RWPE1 (cell line): Measurements from ENCODE around the gene IRF2.

Experiments used
- CTCF ChIA-PET: fragments of 350-600 bp; sonication (Branson Sonifier 250); formaldehyde crosslinking; extraction: SDS; loops from one replicate; lab custom pipeline; 2021; lab: Yijun Ruan, JAX
- POLR2A ChIA-PET: fragments of 400-600 bp; formaldehyde crosslinking; extraction: SDS; loops from one replicate; lab custom pipeline; 2020; ENCODE audit warnings: antibody characterized with exemption; ENCODE audit not compliant: low non-redundant PET; lab: Yijun Ruan, JAX
- DNase-seq: peaks from one replicate; pipeline ENCODE4 v3.0.0; 2012; ENCODE audit warnings: low spot score
- H3K27ac ChIP-seq: fragments of 450-650 bp; 2 replicates; pipeline ENCODE4 v1.5.1; 2017
- CTCF ChIP-seq: fragments of 450-650 bp; conservative IDR thresholded peaks from 2 replicates; pipeline ENCODE4 v1.5.1; 2017; ENCODE audit warnings: low read depth, mild to moderate bottlenecking

IRF2 gene

GRCh38 chr4:184369871-184370270 lies 104.5 kb downstream of the IRF2 start:
- CTCF ChIA-PET = no interaction called here
- no peak overlapping the region for H3K27ac ChIP-seq
- no peak for DNase-seq
- no peak for TF ChIP-seq CTCF
- POLR2A ChIA-PET = no interaction called here

GRCh38 chr4:184368731-184369130 lies 105.6 kb downstream of the IRF2 start:
- DNase-seq = no peak
- ChIA-PET POLR2A (no interaction called here), CTCF (no interaction called here)
- H3K27ac ChIP-seq = no peak overlapping the region
- TF ChIP-seq CTCF = no peak

- ChIA-PET POLR2A (no interaction called here), CTCF (no interaction called here)
- no peak for DNase-seq
- no peak overlapping the region for H3K27ac ChIP-seq
- no peak for TF ChIP-seq CTCF
Measured at GRCh38 chr4:184368290-184368689, 106.1 kb downstream of the IRF2 start.

- no peak for TF ChIP-seq CTCF
- DNase-seq = no peak
- ChIA-PET CTCF (no interaction called here), POLR2A (no interaction called here)
- H3K27ac ChIP-seq = no peak overlapping the region
Measured at GRCh38 chr4:184364100-184364921, 110.0 kb downstream of the IRF2 start.

- ChIA-PET CTCF (no interaction called here), POLR2A (no interaction called here)
- no peak for DNase-seq
- TF ChIP-seq CTCF = no peak
- H3K27ac ChIP-seq = no peak overlapping the region
Measured at GRCh38 chr4:184363258-184363657, 111.1 kb downstream of the IRF2 start.

GRCh38 chr4:184362396-184362795 lies 112.0 kb downstream of the IRF2 start:
- POLR2A ChIA-PET = no interaction called here
- no peak for DNase-seq
- CTCF ChIA-PET = no interaction called here
- TF ChIP-seq CTCF = no peak
- H3K27ac ChIP-seq = no peak overlapping the region
